Chondrocyte (in vitro differentiated cells): ENCODE measurements around the gene GPATCH2L. TPM values are rescaled to one million over a fixed set of nuclear protein-coding genes. Genes with fewer than 3 reads are reported as not detected.

Experiments used
- DNase-seq: peaks from one replicate; pipeline ENCODE4 v3.0.0; 2021; ENCODE audit warnings: mixed read lengths, low spot score
- H3K27ac Mint-ChIP-seq: one replicate; pipeline ENCODE4 v1.8.0; 2021; ENCODE audit warnings: mild to moderate bottlenecking, moderate library complexity, mixed read lengths; ENCODE audit not compliant: unreplicated experiment
- H3K27me3 Mint-ChIP-seq: 2 replicates; pipeline ENCODE4 v1.8.0; 2021; ENCODE audit warnings: low read depth, mixed read lengths
- H3K36me3 Mint-ChIP-seq: 2 replicates; pipeline ENCODE4 v1.8.0; 2021; ENCODE audit warnings: low read depth, mixed read lengths
- H3K4me1 Mint-ChIP-seq: 2 replicates; pipeline ENCODE4 v1.8.0; 2021; ENCODE audit warnings: low read depth, mild to moderate bottlenecking, mixed read lengths
- H3K4me3 Mint-ChIP-seq: one replicate; pipeline ENCODE4 v1.8.0; 2021; ENCODE audit warnings: mild to moderate bottlenecking, moderate library complexity, mixed read lengths; ENCODE audit not compliant: unreplicated experiment
- H3K9me3 Mint-ChIP-seq: 2 replicates; pipeline ENCODE4 v1.8.0; 2021; ENCODE audit warnings: low read depth, mixed read lengths
- total RNA-seq: library from RNA; stranded (reverse); gene quantifications from 3 replicates; pipeline ENCODE4 v1.2.1, GENCODE V29; 2021
- TF ChIP-seq, protein P1 (sequence below): fragments of 200-600 bp; sonication (generic); IDR thresholded peaks from 2 replicates; pipeline ENCODE4 v1.5.0; 2021; ENCODE audit warnings: antibody characterized with exemption, mild to moderate bottlenecking, moderate library complexity

The GPATCH2L gene
- total RNA-seq, 1 donor from 2014 or later, result 51.3 TPM

- no peak overlapping the region for H3K27ac Mint-ChIP-seq
- no peak overlapping the region for H3K4me3 Mint-ChIP-seq
- TF ChIP-seq, protein P1, sequence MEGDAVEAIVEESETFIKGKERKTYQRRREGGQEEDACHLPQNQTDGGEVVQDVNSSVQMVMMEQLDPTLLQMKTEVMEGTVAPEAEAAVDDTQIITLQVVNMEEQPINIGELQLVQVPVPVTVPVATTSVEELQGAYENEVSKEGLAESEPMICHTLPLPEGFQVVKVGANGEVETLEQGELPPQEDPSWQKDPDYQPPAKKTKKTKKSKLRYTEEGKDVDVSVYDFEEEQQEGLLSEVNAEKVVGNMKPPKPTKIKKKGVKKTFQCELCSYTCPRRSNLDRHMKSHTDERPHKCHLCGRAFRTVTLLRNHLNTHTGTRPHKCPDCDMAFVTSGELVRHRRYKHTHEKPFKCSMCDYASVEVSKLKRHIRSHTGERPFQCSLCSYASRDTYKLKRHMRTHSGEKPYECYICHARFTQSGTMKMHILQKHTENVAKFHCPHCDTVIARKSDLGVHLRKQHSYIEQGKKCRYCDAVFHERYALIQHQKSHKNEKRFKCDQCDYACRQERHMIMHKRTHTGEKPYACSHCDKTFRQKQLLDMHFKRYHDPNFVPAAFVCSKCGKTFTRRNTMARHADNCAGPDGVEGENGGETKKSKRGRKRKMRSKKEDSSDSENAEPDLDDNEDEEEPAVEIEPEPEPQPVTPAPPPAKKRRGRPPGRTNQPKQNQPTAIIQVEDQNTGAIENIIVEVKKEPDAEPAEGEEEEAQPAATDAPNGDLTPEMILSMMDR, result no peak
- no peaks in the 10 kb centered on the region for H3K4me1 Mint-ChIP-seq
- H3K27me3 Mint-ChIP-seq, result peaks cover 29% of the 10 kb centered on the region
- peaks cover 9% of the 10 kb centered on the region for H3K9me3 Mint-ChIP-seq
- DNase-seq, result no peak
- H3K36me3 Mint-ChIP-seq, result no peaks in the 10 kb centered on the region
Measured at GRCh38 chr14:76112889-76113624, 38.7 kb upstream of the GPATCH2L start.

GRCh38 chr14:76113691-76114090 is 38.0 kb upstream of the GPATCH2L start:
- H3K27ac Mint-ChIP-seq, result no peak overlapping the region
- no peaks in the 10 kb centered on the region for H3K36me3 Mint-ChIP-seq
- H3K27me3 Mint-ChIP-seq, result peaks cover 27% of the 10 kb centered on the region
- H3K4me1 Mint-ChIP-seq, result no peaks in the 10 kb centered on the region
- no peak for DNase-seq
- peaks cover 5% of the 10 kb centered on the region for H3K9me3 Mint-ChIP-seq
- TF ChIP-seq, protein P1, result no peak
- H3K4me3 Mint-ChIP-seq, result no peak overlapping the region

DNA sequence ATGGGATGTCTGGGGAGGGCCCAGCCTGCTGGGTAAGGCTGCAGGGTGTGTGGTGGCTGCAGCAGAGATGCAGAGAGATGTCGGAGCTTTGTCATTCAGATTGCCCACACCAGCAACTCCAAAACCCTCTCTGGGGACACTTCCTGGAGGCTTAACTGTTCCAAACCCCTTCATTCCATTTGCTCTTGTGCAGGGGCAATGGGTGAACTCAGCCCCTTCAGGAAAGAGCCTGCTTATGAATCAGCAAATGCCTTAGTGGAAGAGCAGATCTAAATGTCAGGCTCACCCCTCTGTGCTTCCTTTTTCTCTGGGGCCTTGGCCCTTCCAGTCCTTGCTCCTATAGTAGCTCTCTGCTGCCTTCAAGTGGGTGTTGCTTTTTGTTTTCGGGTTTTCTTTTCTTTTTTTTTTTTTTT is 36.7 kb upstream of the GPATCH2L start:
- no peak for DNase-seq
- peaks cover 2% of the 10 kb centered on the region for H3K9me3 Mint-ChIP-seq
- H3K27me3 Mint-ChIP-seq, result peaks cover 22% of the 10 kb centered on the region
- no peak overlapping the region for H3K27ac Mint-ChIP-seq
- H3K4me1 Mint-ChIP-seq, result no peaks in the 10 kb centered on the region
- no peaks in the 10 kb centered on the region for H3K36me3 Mint-ChIP-seq
- H3K4me3 Mint-ChIP-seq, result no peak overlapping the region
- TF ChIP-seq, protein P1, result no peak

GRCh38 chr14:76117789-76118484 is 33.8 kb upstream of the GPATCH2L start:
- H3K9me3 Mint-ChIP-seq, result peaks cover 2% of the 10 kb centered on the region
- no peak for DNase-seq
- H3K27me3 Mint-ChIP-seq, result peaks cover 16% of the 10 kb centered on the region
- H3K4me3 Mint-ChIP-seq, result no peak overlapping the region
- H3K27ac Mint-ChIP-seq, result no peak overlapping the region
- no peaks in the 10 kb centered on the region for H3K4me1 Mint-ChIP-seq
- H3K36me3 Mint-ChIP-seq, result no peaks in the 10 kb centered on the region
- TF ChIP-seq, protein P1, result no peak

DNA sequence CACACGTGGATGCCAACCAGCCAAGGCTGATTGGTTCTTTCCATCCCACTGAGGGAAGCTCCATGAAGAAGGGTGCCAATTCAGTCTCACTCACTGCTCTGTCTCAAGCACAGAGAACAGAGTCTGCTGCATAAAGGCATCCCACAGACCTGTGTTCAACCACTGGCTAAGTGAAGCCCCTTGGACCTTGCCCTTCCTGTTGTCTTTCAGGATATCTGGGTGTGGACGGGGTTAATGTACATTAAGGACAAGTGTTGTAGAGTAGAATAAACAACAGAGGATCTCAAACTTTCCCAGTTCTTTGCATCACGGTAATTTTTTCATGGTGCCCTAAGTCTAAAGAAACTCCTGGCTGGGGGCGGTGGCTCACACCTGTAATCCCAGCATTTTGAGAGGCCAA is 33.1 kb upstream of the GPATCH2L start:
- no peaks in the 10 kb centered on the region for H3K36me3 Mint-ChIP-seq
- H3K9me3 Mint-ChIP-seq, result peaks cover 2% of the 10 kb centered on the region
- H3K27me3 Mint-ChIP-seq, result peaks cover 14% of the 10 kb centered on the region
- no peak overlapping the region for H3K4me3 Mint-ChIP-seq
- no peak for DNase-seq
- TF ChIP-seq, protein P1, result no peak
- H3K4me1 Mint-ChIP-seq, result no peaks in the 10 kb centered on the region
- H3K27ac Mint-ChIP-seq, result no peak overlapping the region
